GM20431 (cell line): ENCODE results near the gene ERC1.

Experiments used
- in situ Hi-C: fragments of 300-500 bp; cut with MseI, MboI; formaldehyde crosslinking; loops from one replicate; pipeline ENCODE4 v1.15.0; 2020; ENCODE audit warnings: low sequenced_read_pairs; ENCODE audit not compliant: unreplicated experiment

The ERC1 gene

DNA sequence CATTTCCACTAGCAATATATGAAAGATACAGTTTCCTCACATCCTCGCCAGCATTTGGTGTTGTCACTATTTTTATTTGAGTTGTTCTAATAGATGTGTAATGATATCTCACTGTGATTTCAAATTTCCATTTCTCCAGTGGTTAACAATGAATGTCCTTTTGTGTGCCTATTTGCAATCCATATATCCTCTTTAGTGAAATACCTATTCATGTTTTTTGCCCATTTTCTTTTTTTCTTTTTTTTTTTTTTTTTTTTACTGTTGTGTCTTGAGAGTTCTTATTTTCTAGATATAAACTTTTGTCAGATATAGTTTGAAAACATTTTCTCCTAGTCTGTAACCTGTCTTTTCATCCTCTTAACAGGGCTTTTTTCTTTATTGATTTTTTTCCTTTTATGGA is 524.4 kb downstream of the ERC1 start:
- in situ Hi-C loops = no loop called here

GRCh38 chr12:1517007-1517406 is 526.0 kb downstream of the ERC1 start:
- in situ Hi-C loops = no loop called here

- in situ Hi-C loops = no loop called here
Observed at GRCh38 chr12:1517734-1518525, 526.9 kb downstream of the ERC1 start.

DNA sequence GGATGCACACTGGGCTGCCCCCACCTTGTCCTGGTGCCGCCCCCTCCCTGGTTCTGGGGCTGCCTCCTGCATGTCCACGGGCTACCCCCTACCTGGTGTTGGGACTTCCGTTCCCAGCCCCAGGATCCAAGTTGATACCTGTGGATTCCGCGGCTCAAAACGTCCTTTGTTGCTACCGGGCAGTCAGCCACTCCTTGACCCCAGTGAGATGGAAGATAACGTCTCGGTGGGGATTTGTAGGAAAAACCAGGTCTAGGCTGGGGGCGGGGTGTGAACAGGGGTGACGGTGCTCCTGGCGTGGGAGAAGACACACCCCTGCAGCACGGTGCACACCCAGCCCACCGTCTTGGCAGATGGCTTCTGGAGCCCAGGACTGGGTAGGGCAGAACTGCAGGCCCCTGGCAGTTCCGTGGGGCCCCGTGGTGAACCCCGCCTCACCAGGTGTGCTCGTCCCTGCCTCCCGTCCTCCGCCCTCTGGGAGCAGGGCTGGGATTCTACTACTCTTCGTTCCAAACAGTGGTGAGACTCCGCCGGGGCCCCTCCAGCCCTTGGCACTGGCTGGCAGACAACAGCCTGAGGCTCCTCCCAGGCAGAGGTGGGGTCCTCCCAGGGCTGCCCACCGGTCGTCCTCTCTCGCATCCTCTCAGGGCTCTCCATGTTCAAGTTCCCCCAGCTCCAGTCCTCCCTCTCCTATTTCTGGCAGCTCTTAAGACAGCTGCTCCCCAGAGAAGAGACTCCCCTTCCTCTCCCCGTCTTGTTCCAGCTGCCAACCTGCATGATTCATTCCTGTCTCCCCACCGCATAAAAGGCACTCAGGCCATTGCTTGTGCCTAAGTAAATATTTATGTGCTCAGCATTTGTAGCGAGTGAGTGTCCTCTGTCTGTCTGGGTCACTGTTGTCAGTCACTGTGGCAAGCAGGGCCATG is 527.8 kb downstream of the ERC1 start:
- in situ Hi-C loops = no loop called here

DNA sequence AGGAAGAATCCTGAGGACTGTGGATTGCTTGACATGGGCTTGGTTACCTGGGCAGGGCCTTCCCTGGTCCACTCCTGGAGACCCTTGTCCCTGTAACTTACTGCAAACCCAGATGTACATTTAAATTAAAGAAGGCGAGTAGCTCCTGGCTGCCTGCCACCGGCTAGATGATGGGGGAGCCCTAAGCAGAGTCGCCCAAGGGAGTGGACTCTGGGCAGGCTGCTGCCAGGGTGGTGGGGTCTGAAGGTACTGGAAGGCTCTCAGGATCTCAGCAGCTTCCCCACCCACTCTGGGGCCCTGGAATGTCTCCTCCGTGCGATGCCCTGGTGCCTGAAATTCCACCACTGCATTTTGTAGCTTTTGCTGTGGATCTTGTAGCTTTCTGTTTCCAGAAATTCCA is 528.6 kb downstream of the ERC1 start:
- in situ Hi-C loops = no loop called here

GRCh38 chr12:1523046-1523445 is 532.0 kb downstream of the ERC1 start:
- in situ Hi-C loops = no loop called here

- in situ Hi-C loops = no loop called here
Observed at GRCh38 chr12:1523558-1524050, 532.6 kb downstream of the ERC1 start.

- in situ Hi-C loops = no loop called here
Observed at GRCh38 chr12:1525858-1526257, 534.8 kb downstream of the ERC1 start.

GRCh38 chr12:1527789-1528188 is 536.8 kb downstream of the ERC1 start:
- in situ Hi-C loops = no loop called here

GRCh38 chr12:1528791-1529190 is 537.8 kb downstream of the ERC1 start:
- in situ Hi-C loops = no loop called here

- in situ Hi-C loops = no loop called here
Observed at GRCh38 chr12:1529228-1529861, 538.3 kb downstream of the ERC1 start.

- in situ Hi-C loops = no loop called here
Observed at GRCh38 chr12:1529862-1530591, 539.0 kb downstream of the ERC1 start.

- in situ Hi-C loops = no loop called here
Observed at GRCh38 chr12:1530592-1531152, 539.6 kb downstream of the ERC1 start.

GRCh38 chr12:1531153-1531653 is 540.2 kb downstream of the ERC1 start:
- in situ Hi-C loops = no loop called here

- in situ Hi-C loops = no loop called here
Observed at GRCh38 chr12:1531654-1532374, 540.8 kb downstream of the ERC1 start.

DNA sequence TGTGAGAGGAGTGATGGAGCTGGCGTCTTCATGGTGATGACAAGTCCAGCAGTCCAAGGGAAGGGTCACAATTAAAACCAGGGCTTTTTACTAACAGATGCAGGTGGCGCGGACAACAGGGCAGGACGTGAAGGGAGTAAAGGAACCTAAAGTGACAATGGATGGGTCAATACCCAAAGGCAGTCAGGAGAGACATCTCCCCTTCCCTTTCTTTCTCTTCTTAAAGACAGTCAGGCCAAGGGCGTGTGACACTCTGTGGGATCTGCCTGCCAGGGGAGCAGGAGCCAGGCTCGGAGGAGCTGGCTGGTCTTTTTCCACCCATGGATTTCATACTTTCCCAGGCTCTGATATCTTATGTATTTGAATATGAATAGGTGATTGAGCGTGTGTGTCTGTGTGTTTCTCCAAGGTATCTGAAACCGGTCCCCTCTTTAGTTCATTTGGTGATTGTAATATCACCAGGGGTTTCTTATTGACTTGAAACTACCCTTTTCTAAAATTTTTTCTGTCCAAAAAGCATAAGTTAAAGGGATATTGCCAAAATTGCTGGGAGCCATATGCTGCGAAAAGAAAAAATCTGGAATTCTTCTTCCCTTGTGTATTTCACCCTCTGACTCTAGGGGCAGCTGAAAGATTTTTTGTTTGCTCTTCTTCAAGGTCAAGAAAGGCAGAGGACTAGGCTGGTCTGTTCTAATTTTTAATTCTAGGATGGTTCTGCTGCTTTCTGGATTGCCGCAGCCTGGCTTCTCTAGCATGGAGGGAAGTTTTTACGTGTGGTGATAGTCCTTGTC is 541.5 kb downstream of the ERC1 start:
- in situ Hi-C loops = no loop called here

DNA sequence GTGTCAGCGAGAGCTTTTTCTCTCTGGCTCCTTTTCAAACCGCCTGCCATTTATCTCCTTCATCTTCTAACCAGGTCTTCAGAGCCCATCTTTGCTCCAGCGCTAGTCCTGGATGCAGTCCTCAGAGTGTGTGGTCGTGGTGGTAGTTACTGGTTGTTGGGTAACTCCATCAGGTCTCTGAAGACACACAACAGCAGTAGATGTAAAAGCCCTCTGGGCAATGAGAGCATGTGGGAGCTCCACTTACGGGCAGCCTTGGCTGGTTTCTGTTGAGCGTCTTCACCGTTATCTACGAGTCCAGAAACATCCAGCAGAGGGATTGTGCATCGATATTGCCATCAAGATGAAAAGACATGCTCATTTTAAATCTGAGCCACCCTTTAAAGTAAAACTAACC is 542.2 kb downstream of the ERC1 start:
- in situ Hi-C loops = no loop called here
